HEK293T (cell line): ENCODE results near the gene PRRC2C.
"Not testable (repeated sequence)": the region's sequence is repeated elsewhere in the genome, so short reads cannot be mapped to it uniquely, and the experiment has no call there.

Experiments used
- CTCF ChIA-PET: fragments of 350-600 bp; formaldehyde crosslinking; extraction: SDS; loops from one replicate; lab custom pipeline; 2021; ENCODE audit warnings: antibody characterized with exemption, inconsistent platforms; lab: Yijun Ruan, JAX
- POLR2A ChIA-PET: fragments of 350-600 bp; formaldehyde crosslinking; extraction: SDS; loops from one replicate; lab custom pipeline; 2020; ENCODE audit warnings: antibody characterized with exemption, inconsistent platforms; lab: Yijun Ruan, JAX
- DNase-seq: peaks from one replicate; pipeline ENCODE4 v3.0.0; 2012; ENCODE audit warnings: mixed read lengths; ENCODE audit errors: extremely low spot score
- ARNT ChIP-seq: fragments of 450-650 bp; IDR thresholded peaks from 2 replicates; pipeline ENCODE4 v1.6.1; 2017; ENCODE audit warnings: mild to moderate bottlenecking
- BHLHE40 ChIP-seq: fragments of 450-650 bp; IDR thresholded peaks from 2 replicates; pipeline ENCODE4 v1.6.1; 2016; ENCODE audit warnings: mild to moderate bottlenecking, moderate library complexity, borderline replicate concordance
- CTBP1 ChIP-seq: fragments of 450-650 bp; IDR thresholded peaks from 2 replicates; pipeline ENCODE4 v1.6.1; 2016; ENCODE audit warnings: borderline replicate concordance
- ELF4 ChIP-seq: fragments of 450-650 bp; IDR thresholded peaks from 2 replicates; pipeline ENCODE4 v1.6.1; 2017; ENCODE audit warnings: antibody characterized with exemption
- FOXA1 ChIP-seq: fragments of 450-650 bp; IDR thresholded peaks from 2 replicates; pipeline ENCODE4 v1.6.1; 2016; ENCODE audit warnings: mild to moderate bottlenecking
- FOXK2 ChIP-seq: fragments of 450-650 bp; IDR thresholded peaks from 2 replicates; pipeline ENCODE4 v1.6.1; 2016; ENCODE audit warnings: mild to moderate bottlenecking
- FOXM1 ChIP-seq: fragments of 450-650 bp; IDR thresholded peaks from 2 replicates; pipeline ENCODE4 v1.6.1; 2017; ENCODE audit warnings: mild to moderate bottlenecking, borderline replicate concordance
- HDGF ChIP-seq: fragments of 450-650 bp; IDR thresholded peaks from 2 replicates; pipeline ENCODE4 v1.6.1; 2017; ENCODE audit warnings: antibody characterized with exemption, borderline replicate concordance
- L3MBTL2 ChIP-seq: fragments of 450-650 bp; conservative IDR thresholded peaks from 2 replicates; pipeline ENCODE4 v1.6.1; 2016; ENCODE audit warnings: mild to moderate bottlenecking
- LEF1 ChIP-seq: fragments of 450-650 bp; IDR thresholded peaks from 2 replicates; pipeline ENCODE4 v1.6.1; 2017; ENCODE audit warnings: mild to moderate bottlenecking, borderline replicate concordance
- NFRKB ChIP-seq: fragments of 450-650 bp; IDR thresholded peaks from 2 replicates; pipeline ENCODE4 v1.6.1; 2016; ENCODE audit warnings: mild to moderate bottlenecking, moderate library complexity
- SP1 ChIP-seq: fragments of 450-650 bp; IDR thresholded peaks from 2 replicates; pipeline ENCODE4 v1.6.1; 2017
- SUZ12 ChIP-seq: fragments of 450-650 bp; IDR thresholded peaks from 2 replicates; pipeline ENCODE4 v1.6.1; 2016; ENCODE audit warnings: mild to moderate bottlenecking
- TARDBP ChIP-seq: fragments of 450-650 bp; IDR thresholded peaks from 2 replicates; pipeline ENCODE4 v1.6.1; 2016
- ZNF384 ChIP-seq: fragments of 450-650 bp; IDR thresholded peaks from 2 replicates; pipeline ENCODE4 v1.6.1; 2016
- TF ChIP-seq, protein P1 (sequence below): fragments of 450-650 bp; IDR thresholded peaks from 2 replicates; pipeline ENCODE4 v1.6.1; 2016

PRRC2C gene

DNA sequence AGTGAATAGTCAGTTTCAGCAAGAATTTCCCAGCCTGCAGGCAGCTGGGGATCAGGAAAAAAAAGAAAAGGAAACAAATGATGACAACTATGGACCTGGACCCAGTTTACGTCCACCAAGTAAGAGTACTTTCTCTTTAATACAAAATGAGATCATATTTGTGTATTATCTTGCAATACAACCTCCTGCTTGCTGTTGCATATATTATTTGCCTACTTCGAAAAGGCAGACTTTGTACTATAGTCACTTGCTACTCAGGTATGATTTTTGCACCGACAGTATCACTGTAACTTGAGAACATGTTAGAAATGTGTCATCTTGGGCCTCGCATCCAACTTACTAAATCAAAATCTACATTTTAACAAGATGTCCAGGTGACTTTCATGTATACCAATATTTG lies 30.4 kb downstream of the PRRC2C start:
- no peak for DNase-seq
- TF ChIP-seq SUZ12, result no peak
- no peak for TF ChIP-seq FOXM1
- no peak for TF ChIP-seq SP1
- TF ChIP-seq ELF4, result no peak
- TF ChIP-seq FOXA1, result no peak
- TF ChIP-seq NFRKB, result no peak
- TF ChIP-seq, protein P1, sequence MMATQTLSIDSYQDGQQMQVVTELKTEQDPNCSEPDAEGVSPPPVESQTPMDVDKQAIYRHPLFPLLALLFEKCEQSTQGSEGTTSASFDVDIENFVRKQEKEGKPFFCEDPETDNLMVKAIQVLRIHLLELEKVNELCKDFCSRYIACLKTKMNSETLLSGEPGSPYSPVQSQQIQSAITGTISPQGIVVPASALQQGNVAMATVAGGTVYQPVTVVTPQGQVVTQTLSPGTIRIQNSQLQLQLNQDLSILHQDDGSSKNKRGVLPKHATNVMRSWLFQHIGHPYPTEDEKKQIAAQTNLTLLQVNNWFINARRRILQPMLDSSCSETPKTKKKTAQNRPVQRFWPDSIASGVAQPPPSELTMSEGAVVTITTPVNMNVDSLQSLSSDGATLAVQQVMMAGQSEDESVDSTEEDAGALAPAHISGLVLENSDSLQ, result no peak
- TF ChIP-seq ZNF384, result no peak
- TF ChIP-seq ARNT, result no peak
- no peak for TF ChIP-seq TARDBP
- TF ChIP-seq BHLHE40, result no peak
- ChIA-PET CTCF (interaction anchor here (0.7 kb wide), 1 partner anchor 463 kb away, joined by 3 read pairs; no protein-coding TSS in a partner anchor), POLR2A (no interaction called here)

DNA sequence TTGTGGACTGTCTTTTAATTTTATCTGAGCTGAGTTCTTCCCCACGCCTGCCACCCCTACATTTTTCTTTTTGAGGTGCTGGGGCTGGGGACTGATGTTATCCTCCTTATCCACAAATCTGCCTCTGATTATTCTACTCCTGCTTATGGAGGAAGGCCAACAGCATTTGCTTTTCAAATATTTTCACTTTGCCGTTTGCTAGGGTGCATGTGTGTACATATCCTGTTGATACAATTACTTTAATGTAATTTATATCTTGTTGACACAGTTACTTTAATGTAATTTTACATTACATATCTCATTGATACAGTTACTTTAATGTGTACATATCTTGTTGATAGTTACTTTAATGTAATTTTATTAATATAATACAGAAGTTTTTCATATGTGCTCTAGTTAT lies 36.2 kb downstream of the PRRC2C start:
- ChIA-PET POLR2A (no interaction called here), CTCF (no interaction called here)
- TF ChIP-seq LEF1 (no peak), CTBP1 (no peak), SUZ12 (no peak), L3MBTL2 (no peak), ZNF384 (no peak), HDGF (no peak), TARDBP (no peak), FOXM1 (no peak), BHLHE40 (no peak), ARNT (no peak), ELF4 (no peak), FOXK2 (no peak), SP1 (no peak), NFRKB (no peak), FOXA1 (no peak)
- TF ChIP-seq, protein P1, result no peak
- DNase-seq, result no peak

- CTCF ChIA-PET, result no interaction called here
- TF ChIP-seq FOXM1 (no peak), FOXK2 (no peak), ELF4 (no peak), ARNT (no peak), LEF1 (no peak)
- POLR2A ChIA-PET, result no interaction called here
- no peak for DNase-seq
Measured at GRCh38 chr1:171530676-171531075, 45.3 kb downstream of the PRRC2C start.

DNA sequence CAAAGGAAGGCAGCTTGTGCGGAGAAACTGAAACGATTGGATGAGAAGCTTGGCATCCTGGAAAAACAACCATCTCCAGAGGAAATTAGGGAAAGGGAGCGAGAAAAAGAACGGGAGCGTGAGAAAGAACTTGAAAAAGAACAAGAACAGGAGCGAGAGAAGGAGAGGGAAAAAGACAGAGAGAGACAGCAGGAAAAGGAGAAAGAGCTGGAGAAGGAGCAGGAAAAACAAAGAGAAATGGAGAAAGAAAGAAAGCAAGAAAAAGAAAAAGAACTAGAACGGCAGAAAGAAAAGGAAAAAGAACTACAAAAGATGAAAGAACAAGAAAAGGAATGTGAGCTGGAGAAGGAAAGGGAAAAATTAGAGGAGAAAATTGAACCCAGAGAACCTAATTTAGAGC lies 47.2 kb downstream of the PRRC2C start:
- ChIA-PET POLR2A (no interaction called here), CTCF (no interaction called here)

GRCh38 chr1:171545523-171545922 lies 60.2 kb downstream of the PRRC2C start:
- TF ChIP-seq SUZ12 (no peak), ELF4 (no peak), NFRKB (no peak), L3MBTL2 (no peak), CTBP1 (no peak), FOXM1 (no peak), LEF1 (no peak), ZNF384 (no peak), BHLHE40 (no peak), HDGF (no peak), FOXA1 (no peak), FOXK2 (no peak), SP1 (no peak), TARDBP (no peak), ARNT (no peak)
- TF ChIP-seq, protein P1, result no peak
- ChIA-PET CTCF (no interaction called here), POLR2A (no interaction called here)
- DNase-seq, result no peak

More for the DNA sequence above, 47.2 kb downstream of the PRRC2C start:
- DNase-seq, result no peak
- no peak for TF ChIP-seq ELF4
- TF ChIP-seq SP1, result no peak
- no peak for TF ChIP-seq CTBP1
- TF ChIP-seq SUZ12, result no peak
- TF ChIP-seq ZNF384, result no peak
- TF ChIP-seq, protein P1, result no peak
- no peak for TF ChIP-seq LEF1
- no peak for TF ChIP-seq FOXM1
- TF ChIP-seq FOXA1, result no peak
- TF ChIP-seq TARDBP, result no peak
- no peak for TF ChIP-seq NFRKB
- no peak for TF ChIP-seq ARNT
- no peak for TF ChIP-seq L3MBTL2
- no peak for TF ChIP-seq FOXK2
- no peak for TF ChIP-seq HDGF

- ChIA-PET CTCF (no interaction called here), POLR2A (no interaction called here)
- DNase-seq, result no peak
- TF ChIP-seq SP1, result no peak
- TF ChIP-seq ELF4, result no peak
- no peak for TF ChIP-seq NFRKB
- TF ChIP-seq L3MBTL2, result no peak
- no peak for TF ChIP-seq TARDBP
- no peak for TF ChIP-seq FOXM1
- TF ChIP-seq LEF1, result no peak
- no peak for TF ChIP-seq ARNT
- TF ChIP-seq, protein P1, result no peak
- no peak for TF ChIP-seq HDGF
Measured at GRCh38 chr1:171550050-171550449, 64.7 kb downstream of the PRRC2C start.

- CTCF ChIA-PET, POLR2A ChIA-PET, DNase-seq: not testable (repeated sequence)
Measured at GRCh38 chr1:171550598-171551100, 65.3 kb downstream of the PRRC2C start.

DNA sequence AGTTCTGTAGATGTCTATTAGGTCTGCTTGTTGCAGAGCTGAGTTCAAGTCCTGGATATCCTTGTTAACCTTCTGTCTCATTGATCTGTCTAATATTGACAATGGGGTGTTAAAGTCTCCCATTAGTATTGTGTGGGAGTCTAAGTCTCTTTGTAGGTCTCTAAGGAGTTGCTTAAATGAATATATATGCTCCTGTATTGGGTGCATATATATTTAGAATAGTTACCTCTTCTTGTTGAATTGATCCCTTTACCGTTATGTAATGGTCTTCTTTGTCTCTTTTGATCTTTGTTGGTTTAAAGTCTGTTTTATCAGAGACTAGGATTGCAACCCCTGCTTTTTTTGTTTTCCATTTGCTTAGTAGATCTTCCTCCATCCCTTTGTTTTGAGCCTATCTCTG lies 68.6 kb downstream of the PRRC2C start:
- POLR2A ChIA-PET, DNase-seq, CTCF ChIA-PET: not testable (repeated sequence)
